CD4-positive, alpha-beta T cell (primary cell): Measurements from ENCODE around the gene PKNOX2. TPM values are rescaled to one million over a fixed set of nuclear protein-coding genes. Genes with fewer than 3 reads are reported as not detected.

ENCODE experiments used
- ATAC-seq: fragments of 200-7000 bp; cut with Tn5 transposase; one replicate; pipeline ENCODE4 v1.10.0; 2022; ENCODE audit warnings: mild to moderate bottlenecking; ENCODE audit not compliant: poor library complexity
- CTCF ChIA-PET: fragments of 350-600 bp; sonication (Branson Sonifier 250); formaldehyde crosslinking; loops from one replicate; lab custom pipeline; 2021; ENCODE audit warnings: antibody characterized with exemption, inconsistent platforms; lab: Charles Lee
- POLR2A ChIA-PET: fragments of 350-600 bp; sonication (Branson Sonifier 250); formaldehyde crosslinking; loops from one replicate; lab custom pipeline; 2021; ENCODE audit warnings: antibody characterized with exemption, inconsistent platforms; lab: Charles Lee
- DNase-seq, 14 experiments: peaks; one replicate each; pipeline ENCODE4 v3.0.0-alpha.2; 2013 to 2020; ENCODE audit warnings: mixed read lengths in 2 of 14
- H3K27ac ChIP-seq, 2 donors: one replicate each; pipeline versions ENCODE4 v1.5.1 to v1.7.0; 2013; ENCODE audit warnings: low read length in 2 of 2, low read depth in 1 of 2, mild to moderate bottlenecking in 1 of 2
- H3K27me3 ChIP-seq, 2 experiments: 1 replicate in 1 of 2; 2 replicates in 1 of 2; pipeline versions ENCODE4 v1.6.1 to v1.7.0; 2013; ENCODE audit warnings: low read length in 2 of 2, control low read depth in 1 of 2, mild to moderate bottlenecking in 1 of 2, moderate library complexity in 1 of 2; ENCODE audit not compliant: insufficient read depth in 2 of 2, control insufficient read depth in 1 of 2
- H3K36me3 ChIP-seq: one replicate; pipeline ENCODE4 v1.6.1; 2013; ENCODE audit warnings: low read length, control low read depth; ENCODE audit not compliant: insufficient read depth
- H3K4me1 ChIP-seq: one replicate; pipeline ENCODE4 v1.6.1; 2013; ENCODE audit warnings: low read length, control low read depth; ENCODE audit not compliant: insufficient read depth
- H3K4me3 ChIP-seq: one replicate; pipeline ENCODE4 v1.5.1; 2013; ENCODE audit warnings: mild to moderate bottlenecking, low read length, moderate library complexity
- H3K9me3 ChIP-seq, 2 experiments: 1 replicate in 1 of 2; 2 replicates in 1 of 2; pipeline versions ENCODE4 v1.6.1 to v1.7.0; 2013; ENCODE audit warnings: low read length in 2 of 2, mild to moderate bottlenecking in 2 of 2, control low read depth in 1 of 2, moderate library complexity in 1 of 2; ENCODE audit not compliant: control insufficient read depth in 1 of 2, insufficient read depth in 1 of 2
- H3K27ac Mint-ChIP-seq: one replicate; pipeline ENCODE4 v1.8.0; 2020; ENCODE audit warnings: mixed read lengths
- H3K27me3 Mint-ChIP-seq: one replicate; pipeline ENCODE4 v1.8.0; 2021; ENCODE audit warnings: mixed read lengths
- H3K36me3 Mint-ChIP-seq: one replicate; pipeline ENCODE4 v1.8.0; 2021; ENCODE audit warnings: low read depth, mixed read lengths
- H3K4me1 Mint-ChIP-seq: one replicate; pipeline ENCODE4 v1.8.0; 2021; ENCODE audit warnings: low read depth, mixed read lengths
- H3K4me3 Mint-ChIP-seq: one replicate; pipeline ENCODE4 v1.8.0; 2020; ENCODE audit warnings: mild to moderate bottlenecking, mixed read lengths
- H3K9me3 Mint-ChIP-seq: one replicate; pipeline ENCODE4 v1.8.0; 2020; ENCODE audit warnings: mixed read lengths
- intact Hi-C, 2 experiments: fragments of 100-400 bp; cut with DNase I in 1 of 2; cut with micrococcal nuclease in 1 of 2; formaldehyde crosslinking; loops; one replicate each; pipeline versions ENCODE4 v1.15.1 to v1.9.0; 2023 to 2025; cut with DNase I, micrococcal nuclease
- total RNA-seq, 174 experiments: library from RNA in 2 of 174; stranded (reverse) in 2 of 174; gene quantifications; one replicate each; pipeline ENCODE4 v1.2.3 and lab custom pipeline; 2021 to 2026
- TF ChIP-seq, protein P1 (sequence below): fragments of 200-600 bp; IDR thresholded peaks from one replicate; pipeline ENCODE4 v1.8.0; 2022; ENCODE audit warnings: antibody characterized with exemption, mild to moderate bottlenecking

Gene PKNOX2
- total RNA-seq, 2 experiments from 2014 or later: not detected

DNA sequence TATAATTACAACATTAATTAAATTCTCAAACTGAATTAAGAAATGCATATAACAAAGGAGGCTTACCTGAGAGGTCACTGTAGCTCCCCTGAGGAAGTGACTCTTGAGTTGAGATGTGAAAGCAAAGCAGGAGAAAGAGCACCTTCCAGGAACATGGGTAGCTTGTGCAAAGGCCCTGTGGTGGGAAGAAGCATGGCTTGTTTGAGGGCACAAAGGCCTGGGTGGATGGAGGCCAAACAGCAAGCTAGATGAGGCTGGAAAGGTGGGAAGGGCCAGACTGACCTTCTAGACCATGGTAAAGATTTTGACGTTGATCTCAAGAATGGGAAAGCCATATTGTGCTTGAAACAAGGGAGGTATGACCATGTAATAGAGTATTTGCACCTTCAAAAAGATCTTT, 155.1 kb downstream of the PKNOX2 start:
- Mint-ChIP-seq H3K27me3 (peaks cover 54% of the 10 kb centered on the region), H3K4me1 (no peaks in the 10 kb centered on the region), H3K36me3 (no peaks in the 10 kb centered on the region), H3K4me3 (no peak overlapping the region), H3K27ac (no peak overlapping the region), H3K9me3 (no peaks in the 10 kb centered on the region)
- H3K4me3 ChIP-seq: no peak overlapping the region
- intact Hi-C loops: no loop called here
- H3K27ac ChIP-seq: no peak overlapping the region
- ATAC-seq: no peak
- no peaks in the 10 kb centered on the region for H3K9me3 ChIP-seq
- H3K27me3 ChIP-seq: peaks cover 0 to 12% of the 10 kb centered on the region in 2 experiments
- H3K4me1 ChIP-seq: no peaks in the 10 kb centered on the region
- ChIA-PET CTCF (no interaction called here), POLR2A (no interaction called here)
- TF ChIP-seq, protein P1, sequence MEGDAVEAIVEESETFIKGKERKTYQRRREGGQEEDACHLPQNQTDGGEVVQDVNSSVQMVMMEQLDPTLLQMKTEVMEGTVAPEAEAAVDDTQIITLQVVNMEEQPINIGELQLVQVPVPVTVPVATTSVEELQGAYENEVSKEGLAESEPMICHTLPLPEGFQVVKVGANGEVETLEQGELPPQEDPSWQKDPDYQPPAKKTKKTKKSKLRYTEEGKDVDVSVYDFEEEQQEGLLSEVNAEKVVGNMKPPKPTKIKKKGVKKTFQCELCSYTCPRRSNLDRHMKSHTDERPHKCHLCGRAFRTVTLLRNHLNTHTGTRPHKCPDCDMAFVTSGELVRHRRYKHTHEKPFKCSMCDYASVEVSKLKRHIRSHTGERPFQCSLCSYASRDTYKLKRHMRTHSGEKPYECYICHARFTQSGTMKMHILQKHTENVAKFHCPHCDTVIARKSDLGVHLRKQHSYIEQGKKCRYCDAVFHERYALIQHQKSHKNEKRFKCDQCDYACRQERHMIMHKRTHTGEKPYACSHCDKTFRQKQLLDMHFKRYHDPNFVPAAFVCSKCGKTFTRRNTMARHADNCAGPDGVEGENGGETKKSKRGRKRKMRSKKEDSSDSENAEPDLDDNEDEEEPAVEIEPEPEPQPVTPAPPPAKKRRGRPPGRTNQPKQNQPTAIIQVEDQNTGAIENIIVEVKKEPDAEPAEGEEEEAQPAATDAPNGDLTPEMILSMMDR: no peak
- H3K36me3 ChIP-seq: no peaks in the 10 kb centered on the region
- no peak for DNase-seq

DNA sequence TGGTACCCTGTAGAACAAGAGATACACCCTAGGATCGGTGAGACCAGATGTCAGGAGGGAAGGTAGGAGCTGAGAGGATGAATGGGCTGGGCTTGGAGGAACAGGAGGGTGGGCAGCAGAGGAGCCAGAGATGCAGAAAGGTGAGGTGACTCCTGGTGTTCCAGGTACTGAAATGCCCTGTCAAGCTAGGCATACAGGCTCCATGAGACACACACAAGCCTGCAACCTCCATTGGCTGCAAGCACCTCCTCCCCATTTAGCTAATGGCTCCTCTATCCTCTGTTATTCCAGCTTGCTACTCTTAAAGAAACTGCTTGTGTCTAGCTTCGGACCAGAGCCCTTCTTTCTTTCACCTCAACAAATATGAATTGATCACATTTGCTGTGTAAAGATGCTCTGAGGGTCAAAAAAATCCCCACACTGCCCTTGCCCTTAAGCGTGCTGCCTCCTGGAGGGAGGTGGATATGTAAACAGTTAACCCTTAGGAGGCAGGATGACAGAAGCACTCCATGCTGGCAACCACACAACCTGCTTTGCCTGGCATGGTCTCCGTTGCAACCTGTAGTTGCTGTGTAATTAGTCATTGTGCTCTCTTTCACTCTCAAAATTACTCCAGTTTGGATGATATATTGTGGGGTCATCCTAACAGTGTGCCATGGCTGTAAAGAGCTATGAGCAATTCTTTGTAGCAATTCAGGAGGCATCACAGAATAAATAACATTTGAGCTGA, 156.0 kb downstream of the PKNOX2 start:
- no peaks in the 10 kb centered on the region for H3K4me1 ChIP-seq
- ChIA-PET POLR2A (no interaction called here), CTCF (no interaction called here)
- H3K36me3 ChIP-seq: no peaks in the 10 kb centered on the region
- TF ChIP-seq, protein P1: no peak
- intact Hi-C loops: no loop called here
- H3K4me1 Mint-ChIP-seq: no peaks in the 10 kb centered on the region
- ATAC-seq (no peak), DNase-seq (no peak)
- peaks cover 55% of the 10 kb centered on the region for H3K27me3 Mint-ChIP-seq
- no peaks in the 10 kb centered on the region for H3K9me3 Mint-ChIP-seq
- no peak overlapping the region for H3K27ac ChIP-seq
- H3K4me3 Mint-ChIP-seq: no peak overlapping the region
- H3K9me3 ChIP-seq: no peaks in the 10 kb centered on the region
- H3K27me3 ChIP-seq: peaks cover 0 to 11% of the 10 kb centered on the region in 2 experiments
- H3K27ac Mint-ChIP-seq: no peak overlapping the region
- H3K36me3 Mint-ChIP-seq: no peaks in the 10 kb centered on the region
- H3K4me3 ChIP-seq: no peak overlapping the region

DNA sequence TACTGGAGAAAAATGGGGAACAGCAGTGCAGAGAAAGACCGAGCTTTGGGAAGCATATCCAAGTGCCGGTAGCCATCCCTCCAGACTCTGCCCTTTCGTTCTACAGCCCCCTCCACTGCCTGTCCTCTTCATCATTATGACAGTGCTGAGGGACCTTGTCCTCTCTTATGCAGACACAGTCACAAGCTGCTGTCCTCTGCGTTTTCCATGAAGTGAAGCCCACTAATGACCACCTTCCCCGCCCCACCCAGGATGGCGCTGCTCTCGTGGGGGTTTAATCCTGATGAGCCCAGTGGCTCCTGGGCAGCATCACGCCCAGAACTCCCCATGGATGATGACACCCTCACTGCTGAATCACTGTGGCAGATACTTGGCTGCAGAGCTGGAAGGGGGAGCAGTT, 157.7 kb downstream of the PKNOX2 start:
- Histone ChIP-seq H3K36me3 (no peaks in the 10 kb centered on the region), H3K27me3 (peaks cover 0 to 9% of the 10 kb centered on the region in 2 experiments), H3K4me1 (no peaks in the 10 kb centered on the region), H3K27ac (no peak overlapping the region), H3K9me3 (no peaks in the 10 kb centered on the region), H3K4me3 (no peak overlapping the region)
- H3K27me3 Mint-ChIP-seq: peaks cover 63% of the 10 kb centered on the region
- H3K9me3 Mint-ChIP-seq: no peaks in the 10 kb centered on the region
- no peaks in the 10 kb centered on the region for H3K36me3 Mint-ChIP-seq
- no peak overlapping the region for H3K27ac Mint-ChIP-seq
- intact Hi-C loops: no loop called here
- no peak overlapping the region for H3K4me3 Mint-ChIP-seq
- no peak for ATAC-seq
- H3K4me1 Mint-ChIP-seq: no peaks in the 10 kb centered on the region
- TF ChIP-seq, protein P1: no peak
- no peak for DNase-seq
- CTCF ChIA-PET: no interaction called here
- POLR2A ChIA-PET: no interaction called here
